Cardiac fibroblast (primary cell): Measurements from ENCODE around the gene MPV17.

Experiments
- DNase-seq, 2 donors: peaks; one replicate each; pipeline versions ENCODE4 v3.0.0 to v3.0.0-alpha.2; 2010; ENCODE audit warnings: low read depth in 2 of 2
- H3K4me3 ChIP-seq, 2 donors: replicated peaks in 1 of 2; 1 replicate in 1 of 2; 2 replicates in 1 of 2; pipeline ENCODE4 v1.5.1; 2011; ENCODE audit warnings: low read depth in 2 of 2, low read length in 2 of 2, mild to moderate bottlenecking in 2 of 2, moderate library complexity in 1 of 2
- CTCF ChIP-seq: IDR thresholded peaks from one replicate; pipeline ENCODE4 v1.5.1; 2011; ENCODE audit warnings: low read depth, mild to moderate bottlenecking, low read length, inconsistent platforms

The MPV17 gene

GRCh38 chr2:27285481-27285880 lies 37.4 kb downstream of the MPV17 start:
- TF ChIP-seq CTCF, result no peak
- DNase-seq, result no peak
- H3K4me3 ChIP-seq, result no peak overlapping the region

GRCh38 chr2:27284996-27285395 lies 37.9 kb downstream of the MPV17 start:
- H3K4me3 ChIP-seq, result no peak overlapping the region
- no peak for TF ChIP-seq CTCF
- no peak for DNase-seq

- H3K4me3 ChIP-seq, result no peak overlapping the region
- TF ChIP-seq CTCF, result no peak
Measured at GRCh38 chr2:27282892-27283291, 40.0 kb downstream of the MPV17 start.

GRCh38 chr2:27281855-27282559 lies 40.9 kb downstream of the MPV17 start, which contains the start of gene TRIM54:
Gene TRIM54, plus strand, starts transcription at chr2:27282429. Its CDS starts 303 bp downstream, at chr2:27282732.
- DNase-seq, result peak in 1 of 2 donors; percentile 31
- TF ChIP-seq CTCF, result no peak
- no peak within 1 kb of the TSS for H3K4me3 ChIP-seq

More at GRCh38 chr2:27282892-27283291, 40.0 kb downstream of the MPV17 start:
- DNase-seq, result no peak

- H3K4me3 ChIP-seq, result no peak overlapping the region
- no peak for DNase-seq
- no peak for TF ChIP-seq CTCF
Measured at GRCh38 chr2:27281442-27281841, 41.5 kb downstream of the MPV17 start.

- TF ChIP-seq CTCF, result no peak
- DNase-seq, result no peak
- H3K4me3 ChIP-seq, result no peak overlapping the region
Measured at GRCh38 chr2:27280826-27281225, 42.1 kb downstream of the MPV17 start.

GRCh38 chr2:27278010-27278409 lies 44.9 kb downstream of the MPV17 start:
- no peak overlapping the region for H3K4me3 ChIP-seq
- no peak for DNase-seq
- no peak for TF ChIP-seq CTCF
